ACC112 (cell line): ENCODE measurements around the gene RCL1.

Experiments
- H2AFZ ChIP-seq: fragments of 200-600 bp; sonication (generic); one replicate; pipeline ENCODE4 v1.6.0; 2017; ENCODE audit warnings: antibody characterized with exemption, low read length; ENCODE audit not compliant: unreplicated experiment
- H3K27ac ChIP-seq: fragments of 200-600 bp; sonication (generic); 2 replicates; pipeline ENCODE4 v1.5.1; 2014; ENCODE audit warnings: low read depth, mild to moderate bottlenecking, antibody characterized with exemption, low read length, moderate library complexity
- H3K27me3 ChIP-seq: fragments of 200-600 bp; sonication (generic); 2 replicates; pipeline ENCODE4 v1.6.1; 2014; ENCODE audit warnings: mild to moderate bottlenecking, antibody characterized with exemption, low read length, moderate library complexity, mixed read lengths; ENCODE audit not compliant: insufficient read depth
- H3K36me3 ChIP-seq: fragments of 200-600 bp; sonication (generic); 2 replicates; pipeline ENCODE4 v1.6.1; 2016; ENCODE audit warnings: mild to moderate bottlenecking, antibody characterized with exemption, low read length, moderate library complexity, mixed read lengths; ENCODE audit not compliant: insufficient read depth
- H3K4me1 ChIP-seq: fragments of 200-600 bp; sonication (generic); one replicate; pipeline ENCODE4 v1.6.1; 2016; ENCODE audit warnings: low read length, mixed read lengths; ENCODE audit not compliant: insufficient read depth, unreplicated experiment, control insufficient read depth
- H3K4me3 ChIP-seq: fragments of 200-600 bp; sonication (generic); 2 replicates; pipeline ENCODE4 v1.5.1; 2014; ENCODE audit warnings: mild to moderate bottlenecking, low read depth, low read length
- H3K79me2 ChIP-seq: fragments of 200-600 bp; sonication (generic); one replicate; pipeline ENCODE4 v1.6.0; 2016; ENCODE audit warnings: low read length; ENCODE audit not compliant: control insufficient read depth, unreplicated experiment, insufficient read depth

Gene RCL1

DNA sequence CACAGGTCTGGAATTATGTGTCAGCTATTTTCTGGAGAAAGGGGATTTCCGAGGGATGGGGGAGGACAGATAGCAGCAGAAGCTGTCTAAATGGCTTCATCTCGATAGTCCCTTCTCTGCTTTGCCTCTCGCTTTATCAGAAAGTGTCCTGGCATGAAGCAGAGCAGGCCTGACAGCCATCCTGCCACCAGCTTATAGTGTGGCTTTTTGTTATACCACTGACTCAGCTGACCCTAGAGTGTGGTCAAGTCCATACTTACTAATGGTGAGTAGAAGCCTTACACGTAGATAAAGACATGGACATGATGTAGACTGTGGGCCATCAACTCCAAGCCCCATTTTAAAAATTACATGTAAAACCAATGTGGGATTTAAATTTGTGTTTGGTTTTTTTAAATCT lies 50.0 kb downstream of the RCL1 start:
- no peak overlapping the region for H3K27ac ChIP-seq
- no peak overlapping the region for H3K4me3 ChIP-seq
- peaks cover 30% of the 10 kb centered on the region for H3K4me1 ChIP-seq
- H3K79me2 ChIP-seq = no peaks in the 10 kb centered on the region
- peaks cover 10% of the 10 kb centered on the region; the same call in 1 of the 2 replicates for H3K36me3 ChIP-seq
- no peaks in the 10 kb centered on the region for H3K27me3 ChIP-seq
- H2AFZ ChIP-seq = no peak overlapping the region

DNA sequence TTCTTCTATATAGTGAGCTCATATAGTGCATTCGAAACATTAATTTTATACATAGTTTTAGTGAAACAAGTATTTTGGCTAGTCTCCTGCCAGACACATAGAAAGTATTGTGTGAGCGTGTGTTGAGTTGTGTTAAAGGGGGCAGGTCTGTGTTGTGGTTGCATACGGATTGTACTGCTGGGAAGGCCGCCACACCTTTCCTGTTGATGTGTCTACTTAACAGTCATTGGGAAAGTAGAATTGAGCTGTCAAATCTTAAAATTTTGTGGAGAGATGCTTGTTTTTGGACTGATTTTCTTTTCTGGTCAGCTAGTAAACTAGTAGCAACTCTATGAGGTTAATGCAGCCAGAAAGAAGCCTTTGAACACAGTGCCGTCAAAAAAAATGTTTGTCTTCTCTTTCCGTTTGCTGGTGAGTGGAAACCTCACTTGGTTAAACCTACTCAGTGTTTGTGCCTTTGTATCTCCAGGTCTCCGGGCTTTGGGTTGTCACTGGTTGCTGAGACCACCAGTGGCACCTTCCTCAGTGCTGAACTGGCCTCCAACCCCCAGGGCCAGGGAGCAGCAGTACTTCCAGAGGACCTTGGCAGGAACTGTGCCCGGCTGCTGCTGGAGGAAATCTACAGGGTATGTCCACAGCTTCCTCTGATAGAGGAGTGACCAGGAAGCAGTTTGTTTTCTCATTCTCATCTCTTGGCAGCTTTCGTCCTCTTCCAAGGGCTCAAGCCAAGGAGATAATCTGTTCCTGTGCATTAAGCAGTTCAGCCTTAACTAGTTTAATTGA lies 51.5 kb downstream of the RCL1 start:
- peaks cover 15% of the 10 kb centered on the region for H3K4me1 ChIP-seq
- no peaks in the 10 kb centered on the region for H3K79me2 ChIP-seq
- H3K4me3 ChIP-seq = no peak overlapping the region
- H3K36me3 ChIP-seq = peaks cover 10% of the 10 kb centered on the region; the same call in 1 of the 2 replicates
- no peak overlapping the region for H2AFZ ChIP-seq
- H3K27me3 ChIP-seq = no peaks in the 10 kb centered on the region
- H3K27ac ChIP-seq = no peak overlapping the region

DNA sequence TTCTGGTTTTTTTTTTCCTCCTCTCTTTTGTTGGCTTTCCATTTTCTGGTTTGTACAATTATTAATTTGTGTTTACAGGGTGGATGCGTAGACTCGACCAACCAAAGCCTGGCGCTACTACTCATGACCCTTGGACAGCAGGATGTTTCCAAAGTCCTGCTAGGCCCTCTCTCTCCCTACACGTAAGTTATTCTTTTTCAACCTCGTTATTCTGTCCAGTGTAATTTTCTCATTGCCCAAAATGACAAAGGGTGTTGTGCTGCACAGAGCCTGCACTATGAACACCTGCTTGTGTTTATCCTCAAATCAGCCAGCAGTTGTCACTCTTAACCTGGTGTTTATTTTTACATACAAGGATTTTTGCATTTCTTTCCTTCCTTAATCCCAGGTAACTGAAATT lies 56.6 kb downstream of the RCL1 start:
- Histone ChIP-seq H3K27ac (no peak overlapping the region), H3K4me3 (no peak overlapping the region), H3K4me1 (no peaks in the 10 kb centered on the region), H3K79me2 (no peaks in the 10 kb centered on the region), H2AFZ (no peak overlapping the region), H3K27me3 (no peaks in the 10 kb centered on the region), H3K36me3 (peaks cover 8% of the 10 kb centered on the region; the same call in 1 of the 2 replicates)

DNA sequence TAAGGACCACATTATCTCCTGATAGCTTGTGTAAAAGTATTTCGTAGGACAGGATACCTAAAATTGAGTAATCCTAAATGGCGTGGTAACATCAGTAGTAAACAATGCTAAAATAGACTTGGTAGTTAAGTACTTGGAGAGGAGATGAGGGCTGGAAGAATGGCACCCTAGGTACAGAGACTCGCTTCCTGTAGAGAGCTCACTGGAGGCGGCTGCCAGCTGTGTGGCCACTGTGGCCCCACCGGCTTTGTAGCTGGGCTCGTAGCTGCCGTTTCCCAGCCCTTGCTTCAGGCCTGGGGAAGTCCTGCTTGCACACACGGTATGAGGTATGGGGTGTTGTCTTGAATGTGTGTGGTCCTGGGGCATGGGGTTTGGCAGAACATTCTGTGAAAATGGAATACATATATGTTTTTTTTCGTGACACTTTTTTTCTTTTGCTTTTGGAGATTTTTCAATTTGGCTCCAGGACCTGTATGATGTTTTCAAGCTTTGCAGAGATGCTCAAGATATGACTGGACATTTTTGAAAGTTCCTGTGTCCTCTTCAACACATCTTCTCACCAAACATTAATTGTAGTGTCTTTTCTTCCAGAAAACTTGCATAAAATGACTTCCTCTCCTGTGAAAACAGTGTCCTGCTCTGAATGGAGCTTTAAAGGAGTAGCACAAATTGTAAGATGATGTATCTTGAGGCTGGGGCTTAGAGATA lies 58.0 kb downstream of the RCL1 start:
- no peak overlapping the region for H3K4me3 ChIP-seq
- H3K36me3 ChIP-seq = peaks cover 3% of the 10 kb centered on the region; the same call in 1 of the 2 replicates
- no peaks in the 10 kb centered on the region for H3K27me3 ChIP-seq
- no peak overlapping the region for H3K27ac ChIP-seq
- no peak overlapping the region for H2AFZ ChIP-seq
- no peaks in the 10 kb centered on the region for H3K4me1 ChIP-seq
- no peaks in the 10 kb centered on the region for H3K79me2 ChIP-seq

DNA sequence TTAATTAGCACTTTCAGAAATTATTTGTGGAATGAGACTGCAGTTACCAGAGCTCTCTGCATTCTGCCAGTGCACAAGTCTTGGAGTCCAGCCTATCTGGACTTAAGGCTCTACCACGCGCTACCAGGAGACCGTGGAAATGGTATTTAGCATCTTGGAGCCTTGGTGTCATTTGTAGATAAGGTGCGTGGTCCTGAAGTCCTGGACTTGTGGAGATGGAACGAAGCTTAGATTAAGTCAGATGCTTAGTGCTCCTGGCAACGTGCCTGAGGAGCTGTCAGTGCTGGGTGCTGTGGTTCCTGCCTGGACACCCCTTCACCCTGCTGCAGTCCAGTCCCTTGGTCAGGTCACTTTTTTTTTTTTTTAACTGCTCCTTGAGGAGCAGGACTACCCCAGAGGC lies 59.7 kb downstream of the RCL1 start:
- Histone ChIP-seq H3K4me1 (no peaks in the 10 kb centered on the region), H3K4me3 (no peak overlapping the region), H3K36me3 (peaks cover 3% of the 10 kb centered on the region; the same call in 1 of the 2 replicates), H3K79me2 (no peaks in the 10 kb centered on the region), H3K27ac (no peak overlapping the region), H3K27me3 (no peaks in the 10 kb centered on the region), H2AFZ (no peak overlapping the region)

DNA sequence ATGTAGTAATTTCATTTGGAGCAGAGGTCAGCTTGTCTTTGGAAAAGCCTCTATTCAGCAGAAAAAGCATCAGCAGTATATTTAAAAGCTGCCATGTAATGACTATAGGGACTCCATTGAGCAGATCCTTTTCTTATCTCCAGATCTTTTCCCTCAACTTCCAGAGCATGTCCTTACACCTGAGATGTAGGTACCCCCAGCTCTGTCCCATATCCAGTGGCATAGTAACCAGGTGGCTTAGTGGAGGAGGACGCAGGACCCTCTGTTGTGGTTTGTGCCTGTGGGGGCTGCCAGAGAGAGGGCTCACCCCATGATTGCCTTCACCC lies 61.5 kb downstream of the RCL1 start:
- Histone ChIP-seq H3K4me3 (no peak overlapping the region), H3K27me3 (no peaks in the 10 kb centered on the region), H3K27ac (no peak overlapping the region), H3K4me1 (no peaks in the 10 kb centered on the region), H3K36me3 (peaks cover 3% of the 10 kb centered on the region; the same call in 1 of the 2 replicates), H2AFZ (no peak overlapping the region), H3K79me2 (no peaks in the 10 kb centered on the region)

DNA sequence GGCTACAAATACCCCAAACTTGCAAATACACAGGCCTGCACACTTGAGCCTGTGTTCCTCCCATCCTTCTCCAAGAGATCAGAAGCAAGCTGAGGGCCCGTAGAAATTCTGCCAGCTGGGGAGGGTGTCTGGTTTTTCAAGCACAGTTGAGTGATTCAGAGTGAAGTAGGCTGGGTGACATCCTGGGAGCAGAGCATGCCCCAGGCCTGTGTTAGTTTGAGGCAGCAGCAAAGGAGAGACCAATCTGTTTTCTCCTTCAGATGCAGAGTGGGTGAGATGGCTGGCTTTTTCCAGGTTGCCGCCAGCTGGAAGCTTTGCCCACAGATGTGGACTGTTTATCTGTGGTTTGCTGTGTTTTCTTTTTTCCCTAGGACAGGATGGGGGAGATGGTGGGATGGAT lies 63.1 kb downstream of the RCL1 start:
- no peak overlapping the region for H3K4me3 ChIP-seq
- H2AFZ ChIP-seq = no peak overlapping the region
- peaks cover 3% of the 10 kb centered on the region; the same call in 1 of the 2 replicates for H3K36me3 ChIP-seq
- H3K27me3 ChIP-seq = no peaks in the 10 kb centered on the region
- no peaks in the 10 kb centered on the region for H3K4me1 ChIP-seq
- H3K79me2 ChIP-seq = no peaks in the 10 kb centered on the region
- H3K27ac ChIP-seq = no peak overlapping the region

- Histone ChIP-seq H3K27me3 (no peaks in the 10 kb centered on the region), H3K4me1 (no peaks in the 10 kb centered on the region), H3K27ac (no peak overlapping the region), H3K36me3 (no peaks in the 10 kb centered on the region), H3K79me2 (no peaks in the 10 kb centered on the region), H2AFZ (no peak overlapping the region), H3K4me3 (no peak overlapping the region)
Observed at GRCh38 chr9:4857163-4857810, 64.5 kb downstream of the RCL1 start.

- H3K4me1 ChIP-seq = no peaks in the 10 kb centered on the region
- no peak overlapping the region for H3K4me3 ChIP-seq
- no peaks in the 10 kb centered on the region for H3K27me3 ChIP-seq
- no peaks in the 10 kb centered on the region for H3K36me3 ChIP-seq
- no peak overlapping the region for H2AFZ ChIP-seq
- no peaks in the 10 kb centered on the region for H3K79me2 ChIP-seq
- no peak overlapping the region for H3K27ac ChIP-seq
Observed at GRCh38 chr9:4859035-4859434, 66.3 kb downstream of the RCL1 start.

- no peaks in the 10 kb centered on the region for H3K27me3 ChIP-seq
- H3K36me3 ChIP-seq = no peaks in the 10 kb centered on the region
- no peak overlapping the region for H2AFZ ChIP-seq
- no peak overlapping the region for H3K27ac ChIP-seq
- no peak overlapping the region for H3K4me3 ChIP-seq
- H3K4me1 ChIP-seq = no peaks in the 10 kb centered on the region
- H3K79me2 ChIP-seq = no peaks in the 10 kb centered on the region
Observed at GRCh38 chr9:4860383-4860782, 67.6 kb downstream of the RCL1 start.
